CD4-positive, alpha-beta T cell (primary cell): ENCODE results near the gene NR1D2. TPM values are rescaled to one million over a fixed set of nuclear protein-coding genes. Genes with fewer than 3 reads are reported as not detected.

ENCODE experiments used
- ATAC-seq: fragments of 200-7000 bp; cut with Tn5 transposase; one replicate; pipeline ENCODE4 v1.10.0; 2022; ENCODE audit warnings: mild to moderate bottlenecking; ENCODE audit not compliant: poor library complexity
- CTCF ChIA-PET: fragments of 350-600 bp; sonication (Branson Sonifier 250); formaldehyde crosslinking; loops from one replicate; lab custom pipeline; 2021; ENCODE audit warnings: antibody characterized with exemption, inconsistent platforms; lab: Charles Lee
- POLR2A ChIA-PET: fragments of 350-600 bp; sonication (Branson Sonifier 250); formaldehyde crosslinking; loops from one replicate; lab custom pipeline; 2021; ENCODE audit warnings: antibody characterized with exemption, inconsistent platforms; lab: Charles Lee
- DNase-seq, 14 experiments: peaks; one replicate each; pipeline ENCODE4 v3.0.0-alpha.2; 2013 to 2020; ENCODE audit warnings: mixed read lengths in 2 of 14
- H3K27ac ChIP-seq, 2 donors: one replicate each; pipeline versions ENCODE4 v1.5.1 to v1.7.0; 2013; ENCODE audit warnings: low read length in 2 of 2, low read depth in 1 of 2, mild to moderate bottlenecking in 1 of 2
- H3K27me3 ChIP-seq, 2 experiments: 1 replicate in 1 of 2; 2 replicates in 1 of 2; pipeline versions ENCODE4 v1.6.1 to v1.7.0; 2013; ENCODE audit warnings: low read length in 2 of 2, control low read depth in 1 of 2, mild to moderate bottlenecking in 1 of 2, moderate library complexity in 1 of 2; ENCODE audit not compliant: insufficient read depth in 2 of 2, control insufficient read depth in 1 of 2
- H3K36me3 ChIP-seq: one replicate; pipeline ENCODE4 v1.6.1; 2013; ENCODE audit warnings: low read length, control low read depth; ENCODE audit not compliant: insufficient read depth
- H3K4me1 ChIP-seq: one replicate; pipeline ENCODE4 v1.6.1; 2013; ENCODE audit warnings: low read length, control low read depth; ENCODE audit not compliant: insufficient read depth
- H3K4me3 ChIP-seq: one replicate; pipeline ENCODE4 v1.5.1; 2013; ENCODE audit warnings: mild to moderate bottlenecking, low read length, moderate library complexity
- H3K9me3 ChIP-seq, 2 experiments: 1 replicate in 1 of 2; 2 replicates in 1 of 2; pipeline versions ENCODE4 v1.6.1 to v1.7.0; 2013; ENCODE audit warnings: low read length in 2 of 2, mild to moderate bottlenecking in 2 of 2, control low read depth in 1 of 2, moderate library complexity in 1 of 2; ENCODE audit not compliant: control insufficient read depth in 1 of 2, insufficient read depth in 1 of 2
- H3K27ac Mint-ChIP-seq: one replicate; pipeline ENCODE4 v1.8.0; 2020; ENCODE audit warnings: mixed read lengths
- H3K27me3 Mint-ChIP-seq: one replicate; pipeline ENCODE4 v1.8.0; 2021; ENCODE audit warnings: mixed read lengths
- H3K36me3 Mint-ChIP-seq: one replicate; pipeline ENCODE4 v1.8.0; 2021; ENCODE audit warnings: low read depth, mixed read lengths
- H3K4me1 Mint-ChIP-seq: one replicate; pipeline ENCODE4 v1.8.0; 2021; ENCODE audit warnings: low read depth, mixed read lengths
- H3K4me3 Mint-ChIP-seq: one replicate; pipeline ENCODE4 v1.8.0; 2020; ENCODE audit warnings: mild to moderate bottlenecking, mixed read lengths
- H3K9me3 Mint-ChIP-seq: one replicate; pipeline ENCODE4 v1.8.0; 2020; ENCODE audit warnings: mixed read lengths
- CTCF ChIP-seq: fragments of 200-600 bp; IDR thresholded peaks from one replicate; pipeline ENCODE4 v1.8.0; 2022; ENCODE audit warnings: antibody characterized with exemption, mild to moderate bottlenecking
- intact Hi-C, 2 experiments: fragments of 100-400 bp; cut with DNase I in 1 of 2; cut with micrococcal nuclease in 1 of 2; formaldehyde crosslinking; loops; one replicate each; pipeline versions ENCODE4 v1.15.1 to v1.9.0; 2023 to 2025; cut with DNase I, micrococcal nuclease
- total RNA-seq, 174 experiments: library from RNA in 2 of 174; stranded (reverse) in 2 of 174; gene quantifications; one replicate each; pipeline ENCODE4 v1.2.3 and lab custom pipeline; 2021 to 2026

Gene NR1D2
- total RNA-seq, 2 experiments from 2014 or later: 111 to 113 TPM

- CTCF ChIA-PET: interaction anchor here (0.6 kb wide), 1 partner anchor 25 kb away, joined by 4 read pairs; no protein-coding TSS in a partner anchor
- ATAC-seq: no peak
- no peaks in the 10 kb centered on the region for H3K27me3 Mint-ChIP-seq
- POLR2A ChIA-PET: interaction anchor here (2.6 kb wide), 1 partner anchor 17 kb away, joined by 10 read pairs; the partner anchor contains the start of genes NKIRAS1 and RPL15
- TF ChIP-seq CTCF: no peak
- H3K36me3 Mint-ChIP-seq: no peaks in the 10 kb centered on the region
- Histone ChIP-seq H3K4me1 (no peaks in the 10 kb centered on the region), H3K9me3 (peaks cover 0 to 4% of the 10 kb centered on the region in 2 experiments), H3K4me3 (no peak overlapping the region), H3K27ac (no peak overlapping the region), H3K27me3 (no peaks in the 10 kb centered on the region), H3K36me3 (no peaks in the 10 kb centered on the region)
- intact Hi-C loops: no loop called here
- no peak overlapping the region for H3K27ac Mint-ChIP-seq
- no peaks in the 10 kb centered on the region for H3K4me1 Mint-ChIP-seq
- DNase-seq: no peak
- H3K9me3 Mint-ChIP-seq: no peaks in the 10 kb centered on the region
- no peak overlapping the region for H3K4me3 Mint-ChIP-seq
These were observed 10.8 kb upstream of the NR1D2 start for GRCh38 chr3:23934253-23934652.

GRCh38 chr3:23937296-23937695 is 7.8 kb upstream of the NR1D2 start:
- no peak for TF ChIP-seq CTCF
- Mint-ChIP-seq H3K9me3 (no peaks in the 10 kb centered on the region), H3K4me1 (no peaks in the 10 kb centered on the region), H3K27me3 (no peaks in the 10 kb centered on the region), H3K36me3 (no peaks in the 10 kb centered on the region), H3K27ac (no peak overlapping the region), H3K4me3 (no peak overlapping the region)
- H3K4me1 ChIP-seq: no peaks in the 10 kb centered on the region
- POLR2A ChIA-PET: no interaction called here
- DNase-seq: no peak
- CTCF ChIA-PET: no interaction called here
- intact Hi-C loops: no loop called here
- no peaks in the 10 kb centered on the region for H3K36me3 ChIP-seq
- H3K9me3 ChIP-seq: peaks cover 0 to 4% of the 10 kb centered on the region in 2 experiments
- no peaks in the 10 kb centered on the region for H3K27me3 ChIP-seq
- no peak for ATAC-seq
- no peak overlapping the region for H3K4me3 ChIP-seq
- H3K27ac ChIP-seq: no peak overlapping the region

- Histone ChIP-seq H3K4me1 (no peaks in the 10 kb centered on the region), H3K27me3 (no peaks in the 10 kb centered on the region), H3K9me3 (peaks cover 0 to 4% of the 10 kb centered on the region in 2 experiments), H3K36me3 (no peaks in the 10 kb centered on the region), H3K27ac (no peak overlapping the region), H3K4me3 (no peak overlapping the region)
- ChIA-PET POLR2A (interaction anchor here (3.3 kb wide), 1 partner anchor 22 kb away, joined by 17 read pairs; the partner anchor contains the start of genes NKIRAS1 and RPL15), CTCF (no interaction called here)
- no peak for TF ChIP-seq CTCF
- no peaks in the 10 kb centered on the region for H3K9me3 Mint-ChIP-seq
- peaks cover 3% of the 10 kb centered on the region for H3K4me1 Mint-ChIP-seq
- no peaks in the 10 kb centered on the region for H3K27me3 Mint-ChIP-seq
- intact Hi-C loops: no loop called here
- no peak for DNase-seq
- no peaks in the 10 kb centered on the region for H3K36me3 Mint-ChIP-seq
- H3K27ac Mint-ChIP-seq: no peak overlapping the region
- no peak overlapping the region for H3K4me3 Mint-ChIP-seq
- ATAC-seq: no peak
These were observed 6.4 kb upstream of the NR1D2 start for GRCh38 chr3:23938688-23939087.
